Right hindlimb (tissue), 1 donor: ENCODE results near the gene PPP1R14D.

Source experiments
- DNase-seq: peaks from one replicate; pipeline ENCODE4 v3.0.0-alpha.2; 2018

PPP1R14D gene

DNA sequence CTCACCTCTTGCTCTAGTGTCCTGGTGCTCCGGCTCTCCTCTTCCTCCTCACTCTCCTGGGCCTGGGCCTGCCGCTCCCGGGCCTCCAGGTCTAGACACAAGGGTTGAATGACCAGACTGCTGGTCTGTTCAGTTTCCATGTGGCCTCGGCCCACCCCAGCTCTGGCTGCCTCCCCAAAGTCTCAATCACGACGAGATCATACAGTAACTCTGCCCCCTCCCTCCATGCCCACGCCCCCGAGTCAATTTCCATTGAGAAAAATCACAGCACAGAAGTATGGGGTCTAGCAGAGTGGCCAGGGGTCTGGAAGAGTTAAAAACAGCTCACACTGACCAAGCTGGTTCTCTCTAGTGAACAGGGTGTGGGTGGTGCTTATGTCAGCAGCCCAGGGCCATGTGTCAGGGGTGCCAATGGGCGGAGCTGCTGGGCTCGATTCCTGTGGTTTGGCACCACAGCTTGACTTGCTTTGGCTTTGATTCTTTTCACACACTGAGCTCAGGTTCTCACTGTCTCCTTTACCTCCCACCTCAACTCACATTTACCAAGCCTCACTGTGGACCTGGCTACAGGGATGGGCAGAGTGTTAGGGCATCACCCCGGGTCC, 51.9 kb downstream of the PPP1R14D start:
- no peak for DNase-seq

DNA sequence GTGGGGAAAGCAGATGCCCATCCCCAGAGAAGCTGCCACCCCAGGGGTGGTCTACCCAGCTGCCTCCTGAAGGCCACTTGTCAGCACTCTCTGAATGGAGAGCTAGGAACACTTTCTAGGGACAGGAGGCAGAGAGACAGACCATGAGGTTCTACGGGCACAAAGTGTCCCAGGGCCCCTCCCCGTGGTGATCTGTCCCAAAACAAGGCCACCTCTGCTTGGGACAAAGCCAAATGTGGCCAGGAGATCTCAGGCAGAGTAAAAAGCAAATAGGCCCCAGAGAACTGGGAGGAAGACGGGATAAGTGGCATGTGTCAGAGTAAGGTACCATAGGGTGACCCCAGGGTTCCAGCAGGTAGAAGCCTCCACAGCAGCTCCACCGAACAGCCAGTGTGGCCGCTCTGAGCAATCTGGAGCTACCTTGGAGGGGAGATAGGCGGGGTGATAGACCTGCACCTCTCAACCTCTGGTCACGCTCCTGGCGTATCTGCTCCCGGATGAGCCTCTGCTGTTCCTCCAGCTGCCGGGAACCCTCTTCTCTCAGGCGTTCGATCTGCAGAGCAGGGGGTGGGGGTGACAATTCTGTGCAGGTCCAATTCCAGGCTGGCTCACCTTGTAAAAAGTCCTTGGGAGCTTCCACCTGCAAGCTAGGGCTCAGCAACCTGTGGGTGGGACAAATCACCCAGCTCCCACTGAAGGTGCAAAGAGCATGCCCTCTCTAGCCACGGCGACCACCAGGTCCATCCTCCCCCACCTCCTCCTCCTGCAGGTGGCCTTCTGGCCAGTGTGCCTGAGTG, 52.6 kb downstream of the PPP1R14D start:
- DNase-seq: no peak

DNA sequence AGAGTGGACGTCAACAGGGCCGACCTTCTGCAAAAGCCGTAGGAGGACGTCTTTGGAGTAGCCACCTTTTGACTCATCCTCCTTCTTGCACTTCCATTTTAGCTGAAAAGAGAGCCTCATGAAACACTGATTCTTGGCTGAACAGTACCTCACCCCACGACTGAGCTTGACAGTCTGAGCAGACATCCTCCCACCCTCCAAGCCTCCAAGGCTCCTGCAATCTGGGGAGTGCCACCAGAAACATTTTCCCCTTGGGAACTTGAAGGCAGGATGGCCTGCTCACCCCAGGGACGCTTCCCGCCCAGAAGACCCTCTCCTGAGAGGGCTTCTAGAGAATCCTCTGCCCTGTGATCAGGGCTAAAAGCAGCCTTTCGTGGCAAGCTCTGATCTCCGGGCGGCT, 53.5 kb downstream of the PPP1R14D start:
- no peak for DNase-seq

DNA sequence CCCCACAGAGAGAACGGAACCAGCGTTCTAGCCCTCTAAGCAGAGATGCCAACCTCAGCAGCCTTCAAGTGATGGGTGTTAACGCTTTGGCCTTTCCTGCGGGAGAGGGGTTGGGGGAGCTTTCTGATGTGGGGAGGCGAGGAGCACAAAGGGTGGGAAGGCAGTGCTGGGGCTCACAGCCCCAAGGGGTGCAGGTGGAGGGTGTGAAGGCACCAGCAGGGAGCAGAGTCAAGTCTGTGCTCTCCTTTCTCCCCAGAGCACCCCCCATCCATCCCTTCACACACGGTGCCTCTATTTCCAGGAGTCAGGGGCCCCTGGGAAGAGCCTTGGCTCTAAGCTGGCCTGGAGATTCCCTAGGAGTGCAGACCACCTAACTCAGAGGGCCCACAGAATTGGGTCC, 54.6 kb downstream of the PPP1R14D start:
- no peak for DNase-seq

DNA sequence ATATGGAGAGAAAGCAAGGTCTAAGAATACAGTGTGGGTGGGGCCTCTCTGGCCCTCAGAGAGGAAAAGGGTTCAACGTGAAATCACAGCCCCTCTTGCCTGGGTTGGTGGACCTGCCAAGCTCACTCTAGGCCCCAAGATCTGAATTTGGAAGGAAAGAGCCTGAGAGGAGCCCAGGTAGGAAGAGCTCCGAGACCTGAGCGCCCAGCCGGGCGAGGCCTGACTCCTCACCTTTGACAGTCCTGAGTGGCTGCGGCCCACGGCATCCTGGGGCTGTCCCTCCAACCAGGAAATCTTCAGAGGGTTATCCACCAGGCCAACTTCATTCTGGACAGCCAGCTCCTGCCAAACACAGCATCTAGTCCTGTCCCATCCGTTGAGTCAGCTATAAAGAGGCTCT, 55.0 kb downstream of the PPP1R14D start:
- no peak for DNase-seq

DNA sequence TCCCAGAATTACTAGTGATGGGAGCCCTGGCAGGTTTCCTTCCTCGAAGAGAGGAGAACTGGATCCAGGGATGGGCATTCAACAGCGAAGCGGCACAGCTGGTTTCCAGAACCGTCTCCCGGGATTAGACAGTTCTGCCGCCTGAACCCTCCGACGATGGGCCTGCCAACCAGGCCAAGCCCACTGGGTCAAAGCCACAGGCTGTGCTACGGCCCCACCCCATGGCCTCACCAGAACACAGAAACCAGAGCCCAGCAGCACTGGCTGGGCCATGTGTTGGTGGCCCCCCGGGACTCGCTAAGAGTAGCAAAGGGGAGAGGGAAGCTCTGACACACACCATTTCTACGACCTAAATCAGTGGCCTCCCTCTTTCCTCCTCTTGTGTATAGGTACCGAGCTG, 56.5 kb downstream of the PPP1R14D start:
- no peak for DNase-seq

DNA sequence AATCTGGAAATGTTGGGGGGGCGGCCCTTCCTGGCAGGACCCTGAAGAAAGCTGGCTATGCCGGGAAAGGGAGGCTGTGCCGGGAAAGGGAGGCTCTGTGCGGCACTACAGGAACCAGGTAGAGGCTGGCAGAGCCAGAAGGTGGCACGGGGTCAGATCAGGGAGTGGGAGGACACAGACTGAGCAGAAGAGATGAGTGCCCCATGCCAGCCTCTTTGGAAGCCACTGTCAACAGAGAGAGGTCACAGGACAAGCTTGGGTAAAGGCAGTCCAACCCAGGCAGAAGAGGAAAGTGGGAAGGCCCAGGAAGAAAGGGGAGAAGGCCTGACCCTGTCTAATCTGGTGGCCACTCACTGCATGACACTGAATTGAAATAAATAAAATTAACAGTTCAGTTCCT, 57.3 kb downstream of the PPP1R14D start:
- DNase-seq: no peak

DNA sequence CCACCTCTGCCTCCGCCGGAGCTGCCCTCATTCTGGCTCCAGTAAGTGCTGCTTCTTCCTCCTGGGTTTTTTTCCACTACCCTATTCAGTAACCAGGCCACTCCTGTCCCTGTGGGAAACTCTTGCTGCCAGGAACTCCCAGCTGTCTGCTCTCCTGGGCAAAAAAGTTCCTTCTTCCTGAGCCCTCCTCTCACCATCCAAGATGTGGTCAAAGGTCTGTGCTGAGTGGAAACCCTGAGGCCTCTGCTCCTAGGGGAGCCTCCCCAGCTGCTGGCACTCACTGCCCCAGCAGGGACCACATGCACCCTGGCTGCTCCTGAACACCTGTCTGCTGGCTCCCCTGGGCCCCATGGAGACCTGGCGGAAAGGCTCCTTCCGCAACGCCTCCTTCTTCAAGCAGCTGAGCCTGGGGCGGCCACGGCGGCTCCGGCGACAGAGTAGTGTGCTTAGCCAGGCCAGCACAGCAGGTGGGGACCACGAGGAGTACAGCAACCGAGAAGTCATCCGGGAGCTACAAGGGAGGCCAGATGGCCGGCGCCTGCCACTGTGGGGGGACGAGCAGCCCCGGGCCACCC, 58.3 kb downstream of the PPP1R14D start:
- peak; percentile 43 for DNase-seq

DNA sequence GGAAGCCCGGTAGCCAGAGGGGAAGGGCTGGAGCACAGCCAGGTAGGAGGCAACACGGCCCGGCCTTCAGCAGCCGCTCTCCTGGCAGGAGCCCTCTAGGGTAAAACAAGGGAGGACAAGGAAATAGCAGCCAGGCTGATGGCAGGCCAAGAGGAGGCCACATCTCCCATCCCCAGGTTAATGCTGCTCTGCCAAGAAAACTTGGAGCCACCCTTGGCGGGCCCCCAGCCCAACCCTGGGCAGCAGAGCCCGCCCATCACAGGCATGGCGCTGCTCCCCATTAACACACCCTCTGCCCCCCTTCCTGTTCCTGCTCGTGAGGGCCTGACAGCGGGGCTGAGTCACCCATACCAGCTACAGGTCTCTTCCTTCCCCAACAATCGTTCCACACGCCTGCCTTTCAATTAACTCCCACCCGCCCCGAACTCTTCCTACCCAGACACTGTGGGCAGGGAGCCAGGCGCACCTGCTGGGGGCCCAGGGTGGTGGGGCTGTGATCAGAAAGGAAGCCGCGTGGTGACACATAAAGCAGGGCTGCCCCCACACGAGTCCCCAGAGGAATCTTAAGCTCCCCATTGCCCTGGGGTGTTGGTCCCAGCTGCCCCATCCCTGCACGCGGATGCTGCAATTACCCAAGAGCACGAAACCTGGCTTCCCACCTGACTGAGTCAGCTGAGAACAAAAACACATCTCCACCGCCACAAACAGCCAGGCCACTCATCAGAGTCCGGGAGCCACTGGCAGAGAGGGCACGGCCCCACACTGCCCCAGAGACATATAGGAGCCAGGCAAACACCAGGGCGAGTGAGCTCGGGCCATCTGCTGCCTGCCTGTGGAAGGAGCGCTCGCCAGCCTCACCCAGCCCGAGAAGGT, 59.0 kb downstream of the PPP1R14D start, which contains the start of gene C15orf62:
TSS of gene C15orf62 (plus strand) at position 707 of the 873 bp plus-strand sequence. CDS start 516 bp downstream, outside the sequence.
- peak; percentile 65 for DNase-seq

DNA sequence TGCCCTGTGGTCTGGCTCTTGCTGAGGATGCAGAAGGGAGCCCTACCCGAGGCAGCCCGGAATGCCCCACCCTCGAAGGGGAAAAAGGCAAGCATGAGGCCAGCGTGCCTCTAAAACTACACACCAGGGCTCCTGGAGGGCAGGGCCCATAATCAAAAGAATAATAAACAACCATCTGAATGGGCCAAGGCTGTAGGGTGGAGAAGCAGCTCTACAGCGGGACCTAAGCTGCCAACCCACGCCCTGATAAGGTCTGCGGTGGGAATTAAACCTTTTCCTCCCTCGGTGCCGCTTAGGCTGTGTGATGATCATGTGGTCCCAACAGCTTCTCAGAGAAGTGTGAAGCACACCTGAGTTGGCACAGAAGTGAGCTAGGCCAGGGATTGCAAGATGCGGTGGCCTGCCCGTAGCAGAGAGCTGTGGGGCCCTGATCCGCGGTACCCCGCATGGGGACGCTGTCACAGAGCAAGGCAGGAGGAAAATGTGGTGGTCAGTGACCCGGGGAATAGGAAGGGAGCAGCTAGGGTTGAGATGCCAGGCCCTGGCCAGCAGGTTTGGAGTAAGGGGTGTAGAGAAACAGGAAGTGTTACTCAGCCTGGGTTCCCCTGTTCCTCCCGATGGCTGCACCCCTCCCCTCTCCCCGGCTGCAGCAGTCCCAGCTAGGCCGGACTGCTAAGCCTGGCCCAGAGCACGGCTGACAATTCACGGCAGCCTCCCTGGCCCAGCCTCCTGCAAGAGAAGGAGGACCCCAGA, 59.8 kb downstream of the PPP1R14D start:
- DNase-seq: no peak

DNA sequence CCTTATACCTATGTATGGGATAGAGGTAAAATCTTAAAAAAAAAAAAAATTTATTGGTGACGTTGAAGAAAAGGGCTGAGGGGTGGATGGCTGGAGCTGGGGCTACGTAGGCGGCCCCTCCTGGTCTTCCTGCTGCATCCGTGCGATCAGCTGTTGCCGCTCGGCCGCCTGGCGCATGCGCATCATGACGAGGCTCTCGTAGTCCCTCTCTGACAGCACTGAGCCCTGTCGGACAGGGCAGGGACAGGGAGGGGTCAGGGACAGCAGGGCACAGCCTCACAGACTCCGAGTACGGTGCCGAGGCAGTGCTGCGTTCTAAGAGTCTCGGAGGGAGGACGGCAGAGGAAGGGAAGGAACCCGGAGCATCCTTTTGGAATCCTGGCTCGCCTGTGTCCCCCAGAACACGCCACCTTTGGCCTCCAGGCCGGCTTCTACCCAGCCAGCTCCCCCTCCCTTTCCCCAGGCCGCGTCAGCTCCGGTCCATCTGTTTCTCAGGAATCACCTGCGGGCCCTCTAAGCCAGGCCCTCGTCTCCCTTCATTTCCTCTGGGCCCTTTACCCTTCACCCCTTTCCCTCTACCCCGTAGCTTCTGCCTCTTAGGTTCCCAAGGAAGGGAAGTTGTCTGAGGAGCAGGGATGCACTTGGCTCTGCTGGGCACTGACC, 60.5 kb downstream of the PPP1R14D start:
- DNase-seq: no peak

DNA sequence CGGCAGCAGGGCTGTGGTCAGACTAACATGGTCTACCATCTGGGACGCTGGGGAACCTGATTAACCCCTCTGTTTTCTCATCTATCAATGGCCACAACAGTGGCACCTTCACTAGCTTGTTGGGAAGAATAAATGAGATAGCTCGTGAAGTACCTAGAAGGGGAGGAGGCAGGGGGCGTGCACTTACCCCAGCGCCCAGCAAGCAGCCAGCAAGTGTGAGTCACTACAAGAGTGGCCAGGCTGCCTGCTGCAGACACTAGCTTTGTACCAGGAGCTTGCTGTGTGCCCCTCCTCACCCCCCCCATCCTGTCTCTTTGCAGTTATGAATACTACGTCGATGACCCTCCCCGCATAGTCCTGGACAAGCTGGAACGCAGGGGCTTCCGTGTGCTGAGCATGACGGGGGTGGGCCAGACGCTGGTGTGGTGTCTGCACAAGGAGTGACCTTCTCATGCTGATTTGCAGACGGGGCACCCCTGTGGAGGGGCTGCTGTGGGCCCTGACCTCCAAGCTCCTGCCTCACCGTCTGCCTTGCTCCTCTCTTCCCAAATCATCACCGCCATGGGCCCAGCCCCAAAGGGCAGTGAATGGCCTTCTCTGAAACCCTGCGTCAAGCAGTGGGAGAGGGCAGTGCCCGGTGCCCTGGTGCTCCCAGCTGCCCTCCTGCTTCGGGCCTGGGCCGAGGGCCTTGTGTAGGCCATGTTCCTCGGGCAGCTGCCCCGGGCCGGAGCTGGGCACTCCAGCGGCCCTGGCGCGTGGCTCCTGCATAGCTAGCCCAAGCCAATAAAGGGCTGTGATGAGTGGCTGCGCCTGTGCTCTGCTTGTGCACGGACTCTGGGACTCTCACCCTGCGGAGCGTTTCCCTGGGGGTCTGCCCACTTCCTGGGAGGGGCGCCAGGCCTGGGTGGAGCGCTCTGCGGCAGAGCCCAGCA, 61.3 kb downstream of the PPP1R14D start:
- DNase-seq: no peak

DNA sequence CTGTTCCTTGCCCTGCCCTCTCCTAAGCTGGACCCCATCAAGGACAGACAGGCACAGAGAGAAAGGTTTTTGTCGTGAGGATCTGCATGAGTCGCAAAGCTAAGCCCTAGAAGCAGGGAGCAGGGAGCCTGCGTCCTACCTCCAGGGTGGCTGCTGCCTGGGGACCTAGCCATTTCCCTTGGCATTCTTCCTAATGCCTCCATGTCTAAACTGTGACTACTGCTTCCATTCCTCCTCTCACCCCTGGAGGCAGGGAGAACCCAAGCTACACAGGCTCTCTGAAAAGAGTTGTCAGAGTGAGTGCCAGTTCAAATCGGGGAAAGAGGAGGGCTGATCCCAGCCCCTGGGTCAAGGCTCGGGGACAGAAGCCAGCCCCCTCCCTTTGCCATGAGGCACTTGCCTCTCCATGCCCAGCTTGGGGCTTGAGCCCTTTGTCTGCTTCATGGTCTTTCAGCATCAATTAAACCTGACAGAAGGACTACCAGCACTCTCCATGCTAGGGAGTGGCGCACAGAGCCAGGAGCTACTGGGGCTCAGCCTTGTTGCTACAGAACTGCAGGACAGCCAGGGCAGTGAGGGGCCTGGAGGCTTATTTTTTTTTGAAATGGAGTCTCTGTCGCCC, 62.2 kb downstream of the PPP1R14D start:
- no peak for DNase-seq
